SK-MEL-5 (cell line): ENCODE results near the gene UBASH3A. TPM values are rescaled to one million over a fixed set of nuclear protein-coding genes. Genes with fewer than 3 reads are reported as not detected.

Experiments used
- DNase-seq: peaks from one replicate; pipeline ENCODE4 v3.0.0-alpha.2; 2016; ENCODE audit warnings: low read depth, low spot score
- in situ Hi-C: cut with HindIII; loops from 2 replicates; pipeline ENCODE4 v1.10.0; 2016; ENCODE audit warnings: low sequenced_read_pairs, high pct_unique_total_duplicates, low pct_unique_long_range_greater_than_20kb
- total RNA-seq: library from RNA; depleted of rRNA; stranded (reverse); fragments of >200 nt; shearing (Covaris generic); gene quantifications from 2 replicates; pipeline ENCODE4 v1.2.3, GENCODE V29; 2014

The UBASH3A gene
- total RNA-seq, 1 experiment from 2014 or later: not detected

DNA sequence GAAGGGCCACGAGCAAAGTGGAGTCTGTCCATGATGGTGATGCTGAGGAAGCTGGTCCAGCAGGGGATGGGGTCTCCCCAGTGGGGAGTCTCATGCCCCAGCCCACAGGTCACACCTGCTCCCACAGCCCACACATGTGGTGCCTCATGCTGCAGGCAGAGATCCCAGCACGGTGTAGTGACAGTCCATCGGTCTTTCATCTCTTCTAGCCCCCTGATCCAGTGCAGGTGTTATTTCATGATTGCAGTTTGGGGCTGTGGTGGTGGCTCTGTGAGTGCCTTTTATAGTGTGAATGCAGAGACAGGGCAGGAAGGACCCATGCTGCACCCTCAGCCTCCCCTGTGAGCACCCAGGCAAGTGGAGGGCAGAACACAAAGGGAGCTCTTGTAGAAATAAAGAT, 45.0 kb downstream of the UBASH3A start:
- DNase-seq: no peak
- in situ Hi-C loops: no loop called here

DNA sequence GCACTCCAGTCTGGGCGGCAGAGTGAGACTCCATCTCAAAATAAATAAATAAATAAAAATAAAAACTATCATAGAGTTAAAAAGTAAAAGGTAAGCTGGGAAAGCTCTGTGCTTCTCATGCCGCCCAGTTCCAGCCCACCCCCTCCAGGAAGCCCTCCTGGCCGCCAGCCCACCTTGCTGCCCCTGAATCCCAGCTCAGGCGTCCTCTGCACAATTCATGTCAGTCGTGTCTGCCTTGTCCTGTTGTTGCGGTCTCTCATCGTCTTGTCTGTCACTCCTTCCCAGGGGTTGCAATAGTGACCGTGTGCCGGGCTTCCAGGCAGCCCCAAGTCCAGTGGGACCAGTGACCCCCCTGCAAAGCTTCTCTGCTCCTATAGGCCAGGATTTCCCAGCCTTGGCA, 48.2 kb downstream of the UBASH3A start:
- in situ Hi-C loops: no loop called here

GRCh38 chr21:42452401-42453223, 48.9 kb downstream of the UBASH3A start:
- in situ Hi-C loops: no loop called here
- no peak for DNase-seq

More for the DNA sequence above, 48.2 kb downstream of the UBASH3A start:
- DNase-seq: no peak

DNA sequence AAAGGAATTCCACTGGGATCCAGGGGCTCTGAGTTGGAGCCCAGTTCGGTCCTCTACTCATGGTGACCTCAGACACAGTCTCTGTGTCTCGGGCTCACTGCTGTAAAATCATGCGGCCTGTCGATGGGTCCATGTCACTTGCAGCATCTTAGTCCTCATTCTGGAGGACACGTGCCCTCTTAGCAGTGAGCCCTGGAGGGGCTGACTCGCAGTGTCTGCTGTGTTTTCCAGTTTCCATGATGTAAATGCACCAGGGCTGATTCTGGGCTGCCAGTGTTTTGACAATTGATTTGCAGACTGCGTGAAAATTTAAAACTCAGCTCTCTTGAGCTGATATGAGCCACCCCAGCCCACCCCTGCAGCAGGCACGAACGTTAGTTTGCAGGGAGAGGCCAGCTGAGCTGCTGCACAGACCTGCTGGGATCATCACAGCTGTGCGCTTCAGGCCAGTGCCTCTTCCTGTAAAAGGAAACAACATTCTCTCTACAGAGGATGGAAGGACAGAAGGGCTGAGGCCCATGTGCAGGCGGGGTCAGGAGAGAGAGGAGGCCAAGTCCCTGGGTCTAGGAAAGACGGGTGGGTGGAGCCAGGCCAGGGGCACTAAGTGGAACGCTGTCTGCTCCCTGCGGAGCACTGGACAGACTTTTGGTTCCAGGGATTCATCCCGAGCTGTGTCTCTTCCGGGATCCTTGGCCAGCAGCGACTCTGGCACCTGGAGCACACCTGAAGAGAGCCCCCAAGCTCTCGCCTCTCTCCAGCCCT, 49.7 kb downstream of the UBASH3A start:
- no peak for DNase-seq
- in situ Hi-C loops: no loop called here

- in situ Hi-C loops: no loop called here
- no peak for DNase-seq
Observed at GRCh38 chr21:42453986-42454570, 50.4 kb downstream of the UBASH3A start.

DNA sequence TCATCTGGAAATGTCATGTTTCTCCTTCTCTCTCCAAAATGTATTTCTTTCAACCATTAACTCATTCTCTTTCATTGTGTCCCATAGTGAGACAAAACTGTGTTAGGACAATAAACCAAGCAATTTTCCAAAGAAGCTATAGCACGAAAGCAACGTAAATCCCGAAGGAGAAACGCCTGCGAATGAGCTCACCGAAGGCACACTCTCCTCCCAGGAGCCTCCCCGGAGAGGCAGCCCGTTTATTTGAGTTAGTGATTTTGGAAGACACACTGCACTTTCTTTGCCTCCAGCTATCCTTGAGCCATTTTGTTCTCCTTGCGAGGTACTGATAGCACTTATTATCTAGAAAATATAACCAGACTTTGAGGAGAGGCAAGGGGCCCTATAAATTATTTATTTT, 51.1 kb downstream of the UBASH3A start:
- in situ Hi-C loops: no loop called here
- no peak for DNase-seq

- in situ Hi-C loops: no loop called here
- DNase-seq: no peak
Observed at GRCh38 chr21:42455196-42455595, 51.5 kb downstream of the UBASH3A start.

- in situ Hi-C loops: no loop called here
- DNase-seq: no peak
Observed at GRCh38 chr21:42455754-42456440, 52.2 kb downstream of the UBASH3A start.

- peak; percentile 30 for DNase-seq
- in situ Hi-C loops: no loop called here
Observed at GRCh38 chr21:42456457-42456856, 52.8 kb downstream of the UBASH3A start.

DNA sequence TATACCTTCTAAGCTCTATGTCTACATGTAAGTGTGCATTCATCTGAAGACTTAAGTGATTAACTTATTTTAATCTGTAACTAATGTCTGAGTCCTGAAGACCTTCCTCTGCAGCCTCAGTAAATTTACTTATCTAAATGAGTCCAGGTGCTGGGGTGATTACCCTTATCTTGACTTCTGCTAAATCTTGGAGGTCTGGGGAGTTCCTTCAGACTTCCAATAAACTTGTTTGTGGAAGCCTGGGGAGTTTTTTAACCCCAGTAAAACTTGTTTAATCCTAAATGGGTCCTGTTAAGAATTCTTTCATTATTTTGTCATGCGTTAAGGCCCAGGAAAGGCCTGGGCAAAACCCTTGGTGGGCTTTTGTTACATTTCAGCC, 55.4 kb downstream of the UBASH3A start:
- in situ Hi-C loops: no loop called here
- DNase-seq: no peak

GRCh38 chr21:42459546-42460215, 56.0 kb downstream of the UBASH3A start:
- no peak for DNase-seq
- in situ Hi-C loops: no loop called here

DNA sequence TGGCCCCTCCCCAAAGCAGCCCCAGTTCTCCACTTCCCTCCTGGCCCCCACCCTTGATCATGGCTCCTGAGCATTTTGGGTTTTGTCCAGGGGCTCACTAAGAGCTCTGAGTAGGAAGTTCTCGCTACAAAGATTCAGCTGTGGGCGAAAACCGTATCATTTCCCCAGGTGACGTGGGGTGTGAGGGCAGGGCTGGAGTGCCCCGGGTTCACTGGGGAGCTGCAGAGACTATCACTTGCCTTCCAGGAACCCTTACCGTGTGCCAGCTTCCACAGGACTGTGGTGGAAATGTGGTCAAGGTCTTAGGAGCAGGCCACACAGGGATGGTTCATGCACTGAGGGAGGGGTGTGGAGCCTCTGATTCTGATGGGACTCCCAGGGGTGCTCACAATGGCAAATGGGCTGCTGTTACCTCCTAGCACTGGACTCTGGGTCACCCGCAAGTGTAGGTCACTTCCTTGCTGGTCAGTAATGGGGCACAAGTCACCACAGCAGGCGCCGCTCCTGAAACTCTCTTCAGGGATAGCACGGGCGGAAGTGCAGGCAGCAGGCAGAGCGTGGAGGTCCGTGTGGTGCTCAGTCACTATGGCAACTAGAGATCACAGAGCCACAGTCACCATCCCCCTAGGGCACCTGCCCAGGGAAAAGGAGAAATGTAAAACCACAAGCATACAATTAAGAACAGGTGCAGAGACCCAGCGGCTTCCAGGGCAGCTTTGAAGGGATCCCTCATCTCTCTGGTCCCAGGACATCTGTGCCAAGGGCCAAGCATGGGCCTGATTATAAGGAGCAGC, 56.9 kb downstream of the UBASH3A start:
- in situ Hi-C loops: no loop called here
- DNase-seq: no peak

DNA sequence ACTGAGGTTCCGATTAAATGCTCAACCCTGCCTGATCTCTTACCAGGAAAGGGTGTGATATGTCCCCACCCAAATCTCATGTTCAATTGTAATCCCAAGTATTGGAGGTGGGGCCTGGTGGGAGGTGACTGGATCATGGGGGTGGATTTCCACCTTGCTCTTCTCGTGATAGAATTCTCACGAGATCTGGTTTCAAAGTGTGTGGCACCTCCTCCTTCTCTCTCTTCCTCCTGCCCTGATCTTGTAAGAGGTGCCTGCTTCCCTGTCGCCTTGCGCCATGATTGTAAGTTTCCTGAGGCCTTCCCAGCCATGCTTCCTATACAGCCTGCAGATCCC, 57.5 kb downstream of the UBASH3A start:
- in situ Hi-C loops: no loop called here
- DNase-seq: no peak

GRCh38 chr21:42461881-42462877, 58.5 kb downstream of the UBASH3A start:
- in situ Hi-C loops: no loop called here
- DNase-seq: no peak

DNA sequence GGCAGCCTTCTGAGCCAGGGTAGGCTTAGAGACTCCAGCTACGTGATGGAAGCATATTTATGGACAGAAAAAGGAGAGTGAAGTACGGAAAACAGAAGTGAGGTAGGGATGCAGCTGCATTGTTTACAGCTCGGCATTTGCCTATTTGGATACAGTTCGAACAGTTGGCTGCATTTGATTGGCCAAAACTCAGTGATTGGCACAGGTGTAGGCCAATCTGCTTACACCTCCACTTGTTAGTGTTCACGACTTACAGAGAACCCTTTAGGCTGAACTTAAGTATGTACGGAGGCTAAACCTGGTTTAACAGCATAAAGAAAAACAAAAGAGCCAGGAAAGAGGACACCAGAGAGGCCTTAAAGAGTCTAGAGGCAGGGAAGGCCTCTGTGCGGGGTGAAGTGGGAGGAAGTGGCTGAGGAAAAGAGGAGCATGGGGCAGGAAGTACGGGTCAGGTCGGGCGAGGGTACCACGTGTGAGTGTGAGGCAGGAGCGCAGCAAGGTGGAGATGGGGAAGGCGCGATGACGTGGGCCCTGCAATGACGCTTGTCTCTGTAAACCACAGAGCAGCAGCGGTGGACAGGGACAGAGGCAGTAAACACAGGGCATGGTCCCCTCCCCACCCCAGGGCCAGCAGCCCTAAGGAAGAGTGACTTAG, 60.3 kb downstream of the UBASH3A start:
- in situ Hi-C loops: no loop called here
- DNase-seq: peak; percentile 49
